Panc1 (cell line): Measurements from ENCODE around the gene SAMD1. TPM values are rescaled to one million over a fixed set of nuclear protein-coding genes. Genes with fewer than 3 reads are reported as not detected.

Experiments
- ATAC-seq: fragments of 200-7000 bp; cut with Tn5 transposase; 2 replicates; pipeline ENCODE4 v1.9.1; 2020; ENCODE audit warnings: mild to moderate bottlenecking, moderate library complexity
- Bru-seq: library from RNA; stranded (reverse); fragments of 400-500 nt; gene quantifications from one replicate; lab custom pipeline; 2021; lab: Mats Ljungman, UMichigan
- BruChase-seq, 2 experiments: library from RNA; stranded (reverse); fragments of 400-500 nt; gene quantifications; one replicate each; lab custom pipeline; 2021; lab: Mats Ljungman, UMichigan
- BruUV-seq: library from RNA; stranded (reverse); fragments of 400-500 nt; replicated peaks from 2 replicates; lab custom pipeline; 2021; lab: Mats Ljungman, UMichigan
- CTCF ChIA-PET: fragments of 300-600 bp; sonication (Branson Sonifier 250); formaldehyde crosslinking; loops from one replicate; lab custom pipeline; 2022; ENCODE audit warnings: antibody characterized with exemption; lab: Charles Lee
- POLR2A ChIA-PET: fragments of 300-600 bp; sonication (Branson Sonifier 250); formaldehyde crosslinking; loops from one replicate; lab custom pipeline; 2022; ENCODE audit warnings: antibody characterized with exemption; lab: Charles Lee
- DNase-seq: peaks from one replicate; pipeline ENCODE4 v3.0.0-alpha.2; 2010; ENCODE audit warnings: low read depth, low spot score
- H3K27ac ChIP-seq: 2 replicates; pipeline ENCODE4 v1.5.1; 2011; ENCODE audit warnings: mild to moderate bottlenecking, low read length, inconsistent platforms
- H3K27me3 ChIP-seq: fragments of 200-500 bp; sonication (Bioruptor generic); 2 replicates; pipeline ENCODE4 v1.6.0; 2014; ENCODE audit warnings: low read length, inconsistent platforms; ENCODE audit not compliant: control insufficient read depth, insufficient read depth
- H3K36me3 ChIP-seq: fragments of 200-500 bp; sonication (Bioruptor generic); 2 replicates; pipeline ENCODE4 v1.5.1; 2014; ENCODE audit warnings: inconsistent platforms, mild to moderate bottlenecking, low read length, moderate library complexity; ENCODE audit not compliant: control insufficient read depth, insufficient read depth
- H3K4me1 ChIP-seq: 2 replicates; pipeline ENCODE4 v1.5.1; 2011; ENCODE audit warnings: inconsistent platforms, mild to moderate bottlenecking, low read length, moderate library complexity; ENCODE audit not compliant: control insufficient read depth, insufficient read depth
- H3K4me3 ChIP-seq, 2 experiments: 2 replicates each; pipeline ENCODE4 v1.5.1; 2011 to 2012; ENCODE audit warnings: low read depth in 2 of 2, low read length in 2 of 2, mild to moderate bottlenecking in 2 of 2, inconsistent platforms in 1 of 2, moderate library complexity in 1 of 2
- H3K9me3 ChIP-seq: fragments of 200-500 bp; sonication (Bioruptor generic); 2 replicates; pipeline ENCODE4 v1.5.1; 2014; ENCODE audit warnings: low read depth, mild to moderate bottlenecking, inconsistent platforms, low read length, moderate library complexity; ENCODE audit not compliant: control insufficient read depth, insufficient read depth
- CTCF ChIP-seq: fragments of 450-650 bp; IDR thresholded peaks from 2 replicates; pipeline ENCODE4 v1.5.1; 2017; ENCODE audit warnings: mild to moderate bottlenecking
- POLR2AphosphoS5 ChIP-seq: IDR thresholded peaks from 2 replicates; pipeline ENCODE4 v1.6.1; 2012; ENCODE audit warnings: mild to moderate bottlenecking, low read depth, low read length, moderate library complexity
- SIN3A ChIP-seq: IDR thresholded peaks from 2 replicates; pipeline ENCODE4 v1.6.1; 2012; ENCODE audit warnings: low read depth, mild to moderate bottlenecking, low read length, moderate library complexity, borderline replicate concordance; ENCODE audit not compliant: insufficient read depth
- TCF7L2 ChIP-seq: IDR thresholded peaks from 2 replicates; pipeline ENCODE4 v1.6.1; 2011; ENCODE audit warnings: mild to moderate bottlenecking, low read depth, low read length, inconsistent platforms
- in situ Hi-C: cut with HindIII; loops from 2 replicates; pipeline ENCODE4 v1.10.0; 2016; ENCODE audit warnings: low sequenced_read_pairs, low pct_unique_long_range_greater_than_20kb
- intact Hi-C: fragments of 100-400 bp; cut with micrococcal nuclease; formaldehyde crosslinking; loops from one replicate; pipeline ENCODE4 v1.10.0; 2022; ENCODE audit not compliant: unreplicated experiment
- long read RNA-seq: library from polyadenylated mRNA; unstranded; transcript quantifications from one replicate; pipeline ENCODE4 v2.0.0, GENCODE V29; 2021; ENCODE audit not compliant: unreplicated experiment
- polyA plus RNA-seq: library from polyadenylated mRNA; unstranded; fragments of >200 nt; gene quantifications from one replicate; pipeline ENCODE4 v1.2.1, GENCODE V29; 2012; ENCODE audit warnings: missing spikeins; ENCODE audit not compliant: insufficient read length
- total RNA-seq: library from RNA; stranded (reverse); gene quantifications from one replicate; pipeline ENCODE4 v1.2.1, GENCODE V29; 2021; ENCODE audit not compliant: unreplicated experiment
- TF ChIP-seq, protein P1 (sequence below), 2 experiments: IDR thresholded peaks; 2 replicates each; pipeline ENCODE4 v1.6.1; 2011 to 2012; ENCODE audit warnings: low read depth in 2 of 2, control low read depth in 1 of 2, low read length in 1 of 2, mild to moderate bottlenecking in 1 of 2, moderate library complexity in 1 of 2; ENCODE audit not compliant: insufficient read depth in 1 of 2

The SAMD1 gene
- total RNA-seq (82.0 TPM), Bru-seq, nascent RNA (percentile 59 among the genes with signal in this experiment), BruChase-seq, experiment 1, labeled RNA remaining after a 2-hour chase (percentile 81 among the genes with signal in this experiment), BruChase-seq, experiment 2, labeled RNA remaining after a 6-hour chase (percentile 93 among the genes with signal in this experiment)
- polyA plus RNA-seq = 73.2 TPM
- long read RNA-seq, transcript SAMD1-202 (5 exons, 2,164 nt) = major isoform, 35 of 54 reads
- long read RNA-seq, partial matches to known transcripts = 5 of 54 reads
- long read RNA-seq, other reads (novel, unspliced or antisense) = 14 of 54 reads

- Histone ChIP-seq H3K27me3 (no peaks in the 10 kb centered on the region), H3K4me3 (peak within 1 kb of the TSS; percentile 64 to 66), H3K9me3 (peaks cover 3% of the 10 kb centered on the region; the same call in 1 of the 2 replicates), H3K4me1 (peaks cover 4% of the 10 kb centered on the region), H3K36me3 (no peaks in the 10 kb centered on the region; the same call in 1 of the 2 replicates), H3K27ac (peak within 1 kb of the TSS; percentile 89)
- ChIA-PET POLR2A (no interaction called here), CTCF (no interaction called here)
- DNase-seq (no peak), ATAC-seq (peak; percentile 76)
- in situ Hi-C loops (no loop called here), intact Hi-C loops (no loop called here)
- BruUV-seq = no TSS peak
- peak; percentile 18; the same call in 1 of the 2 replicates for TF ChIP-seq SIN3A
- no peak for TF ChIP-seq POLR2AphosphoS5
- TF ChIP-seq CTCF = no peak
- no peak for TF ChIP-seq TCF7L2
These were observed at the start of gene SAMD1 for GRCh38 chr19:14090509-14091080. SAMD1 (minus strand) TSS chr19:14090751.

DNA sequence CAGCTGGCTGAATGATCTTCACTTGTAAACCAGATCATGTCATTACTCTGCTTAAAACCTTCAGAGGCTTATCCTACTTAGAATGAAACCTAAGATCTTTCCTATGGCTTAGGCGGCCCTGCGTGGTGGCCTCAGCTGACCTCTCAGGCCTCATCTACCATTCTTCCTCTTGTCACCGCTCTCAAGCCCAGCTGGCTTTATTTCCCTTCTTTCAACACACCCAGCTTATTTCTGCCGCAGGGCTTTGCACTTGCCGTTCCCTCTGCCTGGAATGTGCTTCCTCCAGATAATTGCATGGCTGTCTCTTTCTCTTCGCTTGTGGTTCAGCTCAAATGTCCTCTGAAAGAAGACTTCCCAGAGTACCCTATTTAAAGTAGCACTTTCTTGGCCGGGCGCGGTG is 49.4 kb upstream of the SAMD1 start:
- ATAC-seq (no peak), DNase-seq (no peak)
- H3K4me1 ChIP-seq = peaks cover 5% of the 10 kb centered on the region
- TF ChIP-seq SIN3A = no peak
- no peak for TF ChIP-seq POLR2AphosphoS5
- no peak for TF ChIP-seq TCF7L2
- TF ChIP-seq, protein P1, sequence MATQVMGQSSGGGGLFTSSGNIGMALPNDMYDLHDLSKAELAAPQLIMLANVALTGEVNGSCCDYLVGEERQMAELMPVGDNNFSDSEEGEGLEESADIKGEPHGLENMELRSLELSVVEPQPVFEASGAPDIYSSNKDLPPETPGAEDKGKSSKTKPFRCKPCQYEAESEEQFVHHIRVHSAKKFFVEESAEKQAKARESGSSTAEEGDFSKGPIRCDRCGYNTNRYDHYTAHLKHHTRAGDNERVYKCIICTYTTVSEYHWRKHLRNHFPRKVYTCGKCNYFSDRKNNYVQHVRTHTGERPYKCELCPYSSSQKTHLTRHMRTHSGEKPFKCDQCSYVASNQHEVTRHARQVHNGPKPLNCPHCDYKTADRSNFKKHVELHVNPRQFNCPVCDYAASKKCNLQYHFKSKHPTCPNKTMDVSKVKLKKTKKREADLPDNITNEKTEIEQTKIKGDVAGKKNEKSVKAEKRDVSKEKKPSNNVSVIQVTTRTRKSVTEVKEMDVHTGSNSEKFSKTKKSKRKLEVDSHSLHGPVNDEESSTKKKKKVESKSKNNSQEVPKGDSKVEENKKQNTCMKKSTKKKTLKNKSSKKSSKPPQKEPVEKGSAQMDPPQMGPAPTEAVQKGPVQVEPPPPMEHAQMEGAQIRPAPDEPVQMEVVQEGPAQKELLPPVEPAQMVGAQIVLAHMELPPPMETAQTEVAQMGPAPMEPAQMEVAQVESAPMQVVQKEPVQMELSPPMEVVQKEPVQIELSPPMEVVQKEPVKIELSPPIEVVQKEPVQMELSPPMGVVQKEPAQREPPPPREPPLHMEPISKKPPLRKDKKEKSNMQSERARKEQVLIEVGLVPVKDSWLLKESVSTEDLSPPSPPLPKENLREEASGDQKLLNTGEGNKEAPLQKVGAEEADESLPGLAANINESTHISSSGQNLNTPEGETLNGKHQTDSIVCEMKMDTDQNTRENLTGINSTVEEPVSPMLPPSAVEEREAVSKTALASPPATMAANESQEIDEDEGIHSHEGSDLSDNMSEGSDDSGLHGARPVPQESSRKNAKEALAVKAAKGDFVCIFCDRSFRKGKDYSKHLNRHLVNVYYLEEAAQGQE (IDR thresholded peaks at IDR 0.05; ENCODE audit: insufficient read depth in 1 of 2, low read depth in 2 of 2, low read length in 1 of 2) = no peak
- no peak for TF ChIP-seq CTCF
- in situ Hi-C loops = no loop called here
- no peaks in the 10 kb centered on the region for H3K9me3 ChIP-seq
- peaks cover 6% of the 10 kb centered on the region; the same call in 1 of the 2 replicates for H3K36me3 ChIP-seq
- intact Hi-C loops = no loop called here
- no TSS peak for BruUV-seq
- H3K27ac ChIP-seq = no peak overlapping the region
- ChIA-PET POLR2A (no interaction called here), CTCF (no interaction called here)
- H3K4me3 ChIP-seq = no peak overlapping the region
- no peaks in the 10 kb centered on the region for H3K27me3 ChIP-seq
